Mononuclear cell (primary cell): Measurements from ENCODE around the gene ZC3H12A. TPM values are rescaled to one million over a fixed set of nuclear protein-coding genes. Genes with fewer than 3 reads are reported as not detected.

Experiments
- H3K27me3 ChIP-seq: 2 replicates; pipeline ENCODE4 v1.6.0; 2011; ENCODE audit warnings: low read length, control low read depth; ENCODE audit not compliant: insufficient read depth
- H3K4me1 ChIP-seq: 2 replicates; pipeline ENCODE4 v1.5.1; 2011; ENCODE audit warnings: mild to moderate bottlenecking, low read length, control low read depth; ENCODE audit not compliant: insufficient read depth
- H3K4me3 ChIP-seq: 2 replicates; pipeline ENCODE4 v1.5.1; 2011; ENCODE audit warnings: mild to moderate bottlenecking, low read length, moderate library complexity
- H3K9me3 ChIP-seq: 2 replicates; pipeline ENCODE4 v1.5.1; 2011; ENCODE audit warnings: low read depth, mild to moderate bottlenecking, control low read depth, low read length
- total RNA-seq: library from RNA; depleted of rRNA; stranded (reverse); fragments of >200 nt; gene quantifications from one replicate; pipeline ENCODE4 v1.2.3, GENCODE V29; 2012

ZC3H12A gene
- total RNA-seq, 1 donor = 160 TPM

DNA sequence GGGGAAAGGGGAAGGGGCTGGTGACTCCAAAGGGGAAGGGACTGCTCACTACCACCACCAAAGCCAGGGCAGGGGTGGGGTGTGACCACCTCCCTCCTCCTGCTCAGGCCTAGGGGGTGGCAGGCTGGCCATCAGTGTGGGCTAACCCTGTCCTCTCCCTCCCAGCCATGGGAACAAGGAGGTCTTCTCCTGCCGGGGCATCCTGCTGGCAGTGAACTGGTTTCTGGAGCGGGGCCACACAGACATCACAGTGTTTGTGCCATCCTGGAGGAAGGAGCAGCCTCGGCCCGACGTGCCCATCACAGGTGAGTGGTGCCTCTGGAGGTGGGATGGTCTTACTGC, 5.7 kb downstream of the ZC3H12A start:
- Histone ChIP-seq H3K4me1 (peaks cover 64% of the 10 kb centered on the region), H3K27me3 (no peaks in the 10 kb centered on the region), H3K9me3 (no peaks in the 10 kb centered on the region), H3K4me3 (no peak overlapping the region)

GRCh38 chr1:37480581-37481288, 6.4 kb downstream of the ZC3H12A start:
- H3K4me3 ChIP-seq = no peak overlapping the region
- H3K9me3 ChIP-seq = no peaks in the 10 kb centered on the region
- H3K27me3 ChIP-seq = no peaks in the 10 kb centered on the region
- H3K4me1 ChIP-seq = peaks cover 60% of the 10 kb centered on the region

DNA sequence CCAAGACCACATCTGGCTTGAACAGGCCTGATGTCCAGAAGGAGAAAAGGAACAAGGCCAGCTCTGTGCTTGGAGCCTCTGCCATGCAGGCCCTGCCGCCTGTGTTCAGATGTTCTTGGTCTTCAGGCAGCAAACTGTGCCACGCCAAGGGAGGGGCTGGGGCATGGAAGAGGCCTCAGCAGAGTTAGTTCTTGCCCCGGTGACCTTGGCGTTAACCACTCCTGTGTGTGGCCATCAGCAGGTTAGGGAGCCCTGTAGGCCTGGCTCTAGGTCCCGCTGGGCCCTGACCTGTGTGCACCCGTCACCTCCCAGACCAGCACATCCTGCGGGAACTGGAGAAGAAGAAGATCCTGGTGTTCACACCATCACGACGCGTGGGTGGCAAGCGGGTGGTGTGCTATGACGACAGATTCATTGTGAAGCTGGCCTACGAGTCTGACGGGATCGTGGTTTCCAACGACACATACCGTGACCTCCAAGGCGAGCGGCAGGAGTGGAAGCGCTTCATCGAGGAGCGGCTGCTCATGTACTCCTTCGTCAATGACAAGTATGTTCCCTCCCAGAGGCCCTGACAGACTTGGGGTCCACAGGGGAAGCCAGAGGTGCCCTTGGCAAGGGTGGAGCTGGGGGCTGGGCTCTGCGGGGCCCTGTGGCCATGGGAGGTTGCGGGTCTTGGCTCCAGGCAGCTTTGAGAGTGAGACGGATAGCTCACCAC, 7.1 kb downstream of the ZC3H12A start:
- Histone ChIP-seq H3K9me3 (no peaks in the 10 kb centered on the region), H3K4me1 (peaks cover 59% of the 10 kb centered on the region), H3K4me3 (no peak overlapping the region), H3K27me3 (no peaks in the 10 kb centered on the region)

DNA sequence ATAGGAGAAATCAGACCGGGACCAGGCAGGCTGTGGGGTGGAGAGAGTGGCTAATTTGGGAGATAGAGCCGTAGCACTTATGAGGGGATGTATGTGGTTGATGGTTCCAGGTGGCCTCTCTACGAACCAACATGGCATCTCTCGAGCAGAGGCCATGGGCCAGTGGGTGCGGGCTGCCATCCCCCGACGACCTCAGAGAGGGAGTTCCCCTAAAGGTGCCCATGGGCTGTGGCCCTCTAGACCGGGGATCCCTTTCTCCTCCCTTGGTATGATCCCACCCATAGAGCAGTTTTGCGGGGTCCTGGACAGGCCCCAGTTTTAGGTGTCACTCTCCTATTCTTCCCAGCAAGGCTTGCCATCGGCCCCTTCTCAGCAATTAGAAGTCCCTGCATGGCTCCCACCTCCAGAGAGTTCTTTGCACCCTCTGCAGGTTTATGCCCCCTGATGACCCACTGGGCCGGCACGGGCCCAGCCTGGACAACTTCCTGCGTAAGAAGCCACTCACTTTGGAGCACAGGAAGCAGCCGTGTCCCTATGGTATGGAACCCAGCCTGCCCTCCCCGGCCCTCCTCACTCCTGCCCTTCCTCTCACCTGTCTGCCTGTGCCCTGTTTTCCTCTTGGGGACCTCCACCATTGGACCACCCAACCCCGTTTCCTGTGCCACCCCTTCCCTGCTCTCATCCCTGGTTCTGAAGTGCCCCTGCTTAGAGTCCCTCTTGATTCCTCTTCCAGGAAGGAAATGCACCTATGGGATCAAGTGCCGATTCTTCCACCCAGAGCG, 7.8 kb downstream of the ZC3H12A start:
- Histone ChIP-seq H3K9me3 (no peaks in the 10 kb centered on the region), H3K27me3 (no peaks in the 10 kb centered on the region), H3K4me3 (no peak overlapping the region), H3K4me1 (peaks cover 59% of the 10 kb centered on the region)

- Histone ChIP-seq H3K9me3 (no peaks in the 10 kb centered on the region), H3K4me1 (peaks cover 58% of the 10 kb centered on the region), H3K4me3 (no peak overlapping the region), H3K27me3 (no peaks in the 10 kb centered on the region)
Observed at GRCh38 chr1:37482796-37483744, 8.7 kb downstream of the ZC3H12A start.

GRCh38 chr1:37483785-37484184, 9.4 kb downstream of the ZC3H12A start:
- Histone ChIP-seq H3K9me3 (no peaks in the 10 kb centered on the region), H3K4me1 (peaks cover 50% of the 10 kb centered on the region), H3K4me3 (no peak overlapping the region), H3K27me3 (no peaks in the 10 kb centered on the region)

DNA sequence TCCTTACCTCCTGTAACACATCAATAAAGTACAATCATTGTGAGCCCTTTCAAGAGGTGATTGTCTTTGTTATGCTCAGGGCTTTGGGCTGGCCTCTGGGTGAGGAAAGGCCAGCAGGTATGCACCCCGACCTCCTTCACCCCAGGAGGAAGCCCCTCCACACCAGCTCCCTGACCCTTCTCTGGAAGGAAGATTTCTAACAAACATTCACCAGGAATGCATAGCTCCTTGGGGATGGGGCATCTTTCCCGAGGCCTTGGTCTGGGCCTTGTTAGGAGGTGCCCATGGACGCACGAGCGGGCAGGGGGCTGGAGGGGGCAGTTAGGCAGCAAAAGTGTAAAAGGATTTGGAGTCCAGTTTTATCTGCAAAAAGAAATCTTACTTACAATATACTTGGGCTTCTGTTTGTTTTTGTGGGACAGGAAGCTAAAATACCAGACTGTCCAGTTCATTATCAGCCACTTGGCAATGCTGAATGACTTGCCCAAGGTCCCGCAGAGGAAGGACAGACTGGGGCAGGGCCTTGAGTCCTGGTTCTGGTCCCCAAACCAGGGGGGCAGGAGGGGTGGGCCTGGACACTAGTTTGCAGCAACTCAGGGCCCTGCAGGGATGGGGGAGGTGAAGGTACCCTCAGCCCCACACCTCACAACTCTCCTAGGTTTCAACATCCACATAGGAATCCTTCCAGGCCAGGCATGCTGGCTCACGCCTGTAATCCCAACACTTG, 10.1 kb downstream of the ZC3H12A start:
- peaks cover 43% of the 10 kb centered on the region for H3K4me1 ChIP-seq

DNA sequence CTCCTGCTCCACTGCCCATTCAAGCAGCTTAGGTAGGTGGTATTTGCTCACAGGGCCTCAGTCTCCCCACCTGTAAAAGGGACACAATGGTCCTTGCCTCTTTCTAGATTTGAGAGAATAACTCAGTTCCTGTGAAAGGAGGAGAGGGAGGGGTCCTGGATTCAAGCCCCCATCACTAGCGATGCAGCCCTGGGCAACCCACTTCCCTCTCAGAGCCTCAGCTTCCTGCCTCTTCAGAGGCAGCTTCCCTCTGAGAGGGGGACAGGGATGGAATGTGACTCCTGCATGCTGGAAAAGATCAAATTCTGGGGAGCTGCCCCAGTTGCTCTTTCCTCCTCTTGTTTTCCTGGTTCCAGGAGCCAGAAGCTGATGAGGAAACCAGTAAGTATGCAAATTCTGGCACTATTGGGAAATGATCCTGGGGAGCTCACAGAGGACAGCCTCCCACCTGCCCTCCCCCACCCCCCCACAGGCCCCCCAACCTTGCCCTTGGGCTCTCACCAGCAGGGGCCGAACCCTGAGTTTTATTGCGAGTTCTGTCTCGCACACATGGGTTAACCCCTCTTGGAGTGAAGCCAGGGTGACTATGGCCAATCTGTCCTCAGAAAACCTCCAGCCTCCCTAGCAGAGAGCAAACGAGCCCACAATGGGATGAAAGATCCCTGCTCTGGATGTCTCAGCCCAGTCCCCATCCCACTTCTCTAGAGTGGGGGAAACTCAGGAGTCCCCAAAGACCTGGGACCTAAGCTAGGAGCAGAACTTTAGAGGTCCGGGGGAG, 11.7 kb downstream of the ZC3H12A start:
- H3K4me1 ChIP-seq = peaks cover 28% of the 10 kb centered on the region
- H3K4me3 ChIP-seq = no peak overlapping the region
- no peaks in the 10 kb centered on the region for H3K27me3 ChIP-seq
- no peaks in the 10 kb centered on the region for H3K9me3 ChIP-seq

More for the DNA sequence above, 10.1 kb downstream of the ZC3H12A start:
- H3K4me3 ChIP-seq = no peak overlapping the region
- no peaks in the 10 kb centered on the region for H3K27me3 ChIP-seq
- H3K9me3 ChIP-seq = no peaks in the 10 kb centered on the region

GRCh38 chr1:37486680-37487618, 12.6 kb downstream of the ZC3H12A start:
- H3K4me1 ChIP-seq = peaks cover 24% of the 10 kb centered on the region
- H3K4me3 ChIP-seq = no peak overlapping the region
- H3K27me3 ChIP-seq = no peaks in the 10 kb centered on the region
- H3K9me3 ChIP-seq = no peaks in the 10 kb centered on the region

- H3K4me3 ChIP-seq = no peak overlapping the region
- H3K4me1 ChIP-seq = peaks cover 24% of the 10 kb centered on the region
- H3K27me3 ChIP-seq = no peaks in the 10 kb centered on the region
Observed at GRCh38 chr1:37487619-37487984, 13.2 kb downstream of the ZC3H12A start.

GRCh38 chr1:37493336-37494098, 19.1 kb downstream of the ZC3H12A start:
- Histone ChIP-seq H3K9me3 (no peaks in the 10 kb centered on the region), H3K27me3 (no peaks in the 10 kb centered on the region), H3K4me3 (no peak overlapping the region), H3K4me1 (no peaks in the 10 kb centered on the region)

More at GRCh38 chr1:37487619-37487984, 13.2 kb downstream of the ZC3H12A start:
- H3K9me3 ChIP-seq = no peaks in the 10 kb centered on the region

GRCh38 chr1:37495875-37496274, 21.5 kb downstream of the ZC3H12A start:
- Histone ChIP-seq H3K4me1 (no peaks in the 10 kb centered on the region), H3K9me3 (no peaks in the 10 kb centered on the region), H3K27me3 (no peaks in the 10 kb centered on the region), H3K4me3 (no peak overlapping the region)
